Fibroblast of skin of left biceps (primary cell): Measurements from ENCODE around the gene HMGCR.

ENCODE experiments used
- DNase-seq, 2 experiments: peaks; one replicate each; pipeline ENCODE4 v3.0.0-alpha.2; 2013; ENCODE audit warnings: low read depth in 2 of 2

Gene HMGCR

DNA sequence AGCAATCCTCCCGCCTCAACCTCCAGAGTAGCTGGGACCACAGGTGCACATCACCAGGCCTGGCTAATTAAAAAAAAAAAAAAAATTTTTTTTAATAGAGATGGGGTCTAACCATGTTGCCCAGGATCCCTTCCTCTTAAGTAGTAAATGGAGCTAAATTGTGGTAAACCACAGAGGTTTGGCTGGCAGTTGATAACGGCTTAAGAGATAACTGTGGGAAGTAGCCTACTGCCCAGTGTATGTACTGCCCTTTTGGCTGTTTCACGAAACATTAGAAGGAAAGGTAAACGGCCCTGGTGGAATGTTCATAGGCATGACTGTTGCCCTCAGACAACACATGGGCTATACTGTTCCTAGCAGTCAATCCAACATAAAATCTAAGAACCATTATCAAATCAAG lies 44.4 kb downstream of the HMGCR start:
- DNase-seq = no peak

DNA sequence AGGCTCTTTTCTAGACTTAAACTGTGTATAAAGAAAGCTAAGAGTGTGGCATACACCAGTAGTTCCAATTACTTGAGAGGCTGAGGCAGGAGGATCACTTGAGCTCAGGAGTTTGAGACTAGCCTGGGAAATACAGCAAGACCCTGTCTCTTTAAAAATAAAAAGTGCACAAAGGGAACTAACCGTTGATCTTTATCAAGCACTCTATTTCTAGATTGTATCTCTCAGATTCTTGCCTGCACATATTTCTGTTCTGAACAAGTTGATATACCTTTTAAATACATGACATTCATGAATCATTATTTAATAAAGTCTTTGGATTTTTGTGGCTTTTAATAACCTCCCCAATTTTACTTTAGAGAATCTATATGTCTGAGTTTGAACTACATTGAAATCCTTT lies 47.2 kb downstream of the HMGCR start:
- no peak for DNase-seq

DNA sequence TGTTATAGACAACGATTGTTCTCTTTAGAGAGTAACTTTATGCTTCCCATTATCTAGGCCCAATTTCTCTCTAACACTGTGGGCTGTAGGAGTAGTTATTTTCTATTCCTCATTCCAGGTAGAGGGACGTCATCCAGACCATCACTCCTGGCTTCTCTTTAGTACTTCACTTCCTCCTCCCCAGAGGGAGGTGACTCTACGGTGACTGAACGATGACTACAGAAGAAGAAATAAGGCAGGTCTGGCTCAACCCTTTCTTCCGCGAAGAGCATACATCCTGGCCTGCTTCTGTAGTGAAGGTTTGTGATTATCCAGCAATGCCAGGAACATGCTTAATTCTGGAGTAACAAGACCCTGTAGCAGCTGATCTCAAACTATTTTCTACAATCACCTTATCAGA lies 50.8 kb downstream of the HMGCR start:
- no peak for DNase-seq

DNA sequence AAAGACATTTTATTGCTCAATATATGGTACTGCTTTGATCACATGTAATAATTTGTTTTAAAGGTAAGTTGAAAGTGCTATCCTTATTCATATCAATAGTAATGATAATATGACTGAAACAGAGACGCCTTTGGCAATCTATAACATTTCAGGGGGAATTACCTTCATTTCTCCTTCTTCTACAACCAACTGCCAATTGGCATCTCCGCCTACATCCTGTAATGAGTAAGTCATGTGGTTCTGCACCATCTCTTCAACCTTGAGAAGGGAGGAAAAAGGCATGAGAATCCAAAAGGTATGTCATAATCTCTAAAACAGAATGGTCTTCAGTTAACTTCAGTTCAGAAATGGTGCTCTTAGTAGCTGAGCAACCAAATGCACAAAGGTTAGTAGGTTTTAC lies 52.4 kb downstream of the HMGCR start:
- DNase-seq = no peak

DNA sequence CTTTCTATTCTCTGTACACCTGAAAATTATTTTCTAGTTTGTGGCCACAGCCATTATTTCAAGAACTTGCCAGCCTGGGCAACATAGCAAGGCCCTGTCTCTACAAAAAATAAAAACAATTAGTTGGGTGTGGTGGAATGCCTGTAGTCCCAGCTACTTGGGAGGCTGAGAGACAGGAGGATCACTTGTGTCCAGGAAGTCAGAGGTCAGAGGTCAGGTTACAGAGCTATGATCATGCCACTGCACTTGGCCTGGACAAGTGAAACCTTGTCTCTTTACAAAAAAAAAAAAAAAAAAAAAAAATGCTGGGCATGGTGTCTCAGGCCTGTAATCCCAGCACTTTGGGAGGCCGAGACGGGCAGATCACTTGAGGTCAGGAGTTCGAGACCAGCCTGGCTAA lies 58.3 kb downstream of the HMGCR start:
- no peak for DNase-seq

DNA sequence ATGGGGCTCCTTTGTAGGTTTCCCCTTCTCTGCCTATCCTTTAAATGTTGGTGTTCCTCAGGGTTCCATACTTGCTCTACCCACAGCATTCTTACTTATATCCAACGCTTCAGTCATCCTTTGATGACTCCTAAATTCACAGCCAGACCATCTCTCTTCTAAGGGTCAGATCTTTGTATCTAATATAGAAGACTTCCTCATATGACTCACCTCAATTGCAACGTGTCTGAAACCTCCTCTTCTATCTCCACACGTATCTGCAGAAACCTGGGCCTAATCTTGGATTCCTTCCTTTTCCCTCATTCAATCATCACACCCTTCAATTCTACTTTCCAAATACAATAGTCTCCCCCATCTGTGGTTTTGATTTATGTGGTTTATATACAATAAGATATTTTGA lies 68.3 kb downstream of the HMGCR start:
- DNase-seq = no peak
